Gastroesophageal sphincter (tissue), 3 donors: Measurements from ENCODE around the gene C19orf25.

Experiments
- CTCF ChIP-seq, 4 experiments: fragments of 200-600 bp in 2 of 4; fragments of 450-650 bp in 2 of 4; sonication (generic) in 1 of 4; IDR thresholded peaks; one replicate each; pipeline ENCODE4 v1.5.1; 2017 to 2019; ENCODE audit warnings: antibody characterized with exemption in 4 of 4, mild to moderate bottlenecking in 2 of 4, moderate library complexity in 2 of 4
- POLR2A ChIP-seq, 2 donors: fragments of 450-650 bp; IDR thresholded peaks; one replicate each; pipeline ENCODE4 v1.6.1; 2017; ENCODE audit warnings: antibody characterized with exemption in 2 of 2, mild to moderate bottlenecking in 2 of 2, moderate library complexity in 1 of 2

- no peak for TF ChIP-seq CTCF (IDR thresholded peaks at IDR 0.05)
- TF ChIP-seq POLR2A (IDR thresholded peaks at IDR 0.05) = no peak
Observed at GRCh38 chr19:1455336-1456120, 23.5 kb downstream of the C19orf25 start.
